GM12878 (cell line): ENCODE results near the gene CACNA1A. TPM values are rescaled to one million over a fixed set of nuclear protein-coding genes. Genes with fewer than 3 reads are reported as not detected.

ENCODE experiments used
- ATAC-seq: fragments of 200-7000 bp; cut with Tn5 transposase; 3 replicates; pipeline ENCODE4 v1.9.1; 2020; ENCODE audit warnings: mild to moderate bottlenecking, moderate library complexity
- BruUV-seq: library from RNA; stranded (reverse); fragments of 400-500 nt; replicated peaks from 2 replicates; lab custom pipeline; 2021; lab: Mats Ljungman, UMichigan
- CTCF ChIA-PET: fragments of 300-600 bp; sonication (Branson Sonifier 250); formaldehyde crosslinking; extraction: SDS; loops from one replicate; lab custom pipeline; 2021; ENCODE audit warnings: inconsistent platforms; lab: Yijun Ruan, JAX
- POLR2A ChIA-PET: fragments of 350-600 bp; formaldehyde crosslinking; extraction: SDS; loops from one replicate; lab custom pipeline; 2021; ENCODE audit warnings: inconsistent platforms; lab: Charles Lee
- RAD21 ChIA-PET: fragments of 300-600 bp; sonication (Branson Sonifier 250); formaldehyde crosslinking; loops from one replicate; lab custom pipeline; 2023; ENCODE audit warnings: antibody characterized with exemption; ENCODE audit not compliant: unreplicated experiment; lab: Charles Lee
- SMC1A ChIA-PET: fragments of 300-600 bp; sonication (Branson Sonifier 250); formaldehyde crosslinking; loops from one replicate; lab custom pipeline; 2023; ENCODE audit not compliant: unreplicated experiment, uncharacterized antibody; lab: Charles Lee
- DNase-seq: peaks from one replicate; pipeline ENCODE4 v3.0.0-alpha.2; 2011; ENCODE audit warnings: low read depth, low spot score
- FAIRE-seq: peaks from 3 replicates; lab custom pipeline; 2011; peaks lifted over from hg19 to GRCh38; lab: Jason Lieb, UNC
- H2AFZ ChIP-seq: 2 replicates; pipeline ENCODE4 v1.6.0; 2011; ENCODE audit warnings: low read depth, low read length, control low read depth; ENCODE audit not compliant: control insufficient read depth
- H3K27ac ChIP-seq: 2 replicates; pipeline ENCODE4 v1.5.1; 2011; ENCODE audit warnings: control low read depth; ENCODE audit not compliant: control insufficient read depth, insufficient read depth
- H3K27me3 ChIP-seq, 2 experiments: replicated peaks in 1 of 2; 2 replicates each; pipeline versions ENCODE4 v1.6.0 to v1.6.1; 2011; ENCODE audit warnings: low read length in 1 of 2; ENCODE audit not compliant: control insufficient read depth in 2 of 2, insufficient read depth in 2 of 2
- H3K36me3 ChIP-seq, 2 experiments: 2 replicates each; pipeline ENCODE4 v1.5.1; 2011; ENCODE audit warnings: low read length in 1 of 2; ENCODE audit not compliant: control insufficient read depth in 2 of 2, insufficient read depth in 2 of 2
- H3K4me1 ChIP-seq: 2 replicates; pipeline ENCODE4 v1.6.1; 2011; ENCODE audit warnings: mild to moderate bottlenecking, low read length, moderate library complexity, mixed read lengths; ENCODE audit not compliant: control insufficient read depth, insufficient read depth
- H3K4me2 ChIP-seq: 2 replicates; pipeline ENCODE4 v1.6.0; 2011; ENCODE audit warnings: control low read depth; ENCODE audit not compliant: control insufficient read depth, insufficient read depth
- H3K4me3 ChIP-seq: fragments of 200-600 bp; sonication (generic); 2 replicates; pipeline ENCODE4 v1.5.1; 2016
- H3K79me2 ChIP-seq: 2 replicates; pipeline ENCODE4 v1.6.0; 2011; ENCODE audit warnings: low read length; ENCODE audit not compliant: control insufficient read depth, insufficient read depth
- H3K9ac ChIP-seq: 2 replicates; pipeline ENCODE4 v1.8.0; 2011; ENCODE audit warnings: low read length, control low read depth, mixed read lengths; ENCODE audit not compliant: control insufficient read depth, insufficient read depth
- H3K9me3 ChIP-seq: replicated peaks from 3 replicates; pipeline ENCODE4 v1.5.1; 2011; ENCODE audit warnings: mild to moderate bottlenecking, low read length; ENCODE audit not compliant: control insufficient read depth, insufficient read depth
- H4K20me1 ChIP-seq: 2 replicates; pipeline ENCODE4 v1.6.0; 2011; ENCODE audit not compliant: control insufficient read depth, insufficient read depth
- NFYA ChIP-seq: IDR thresholded peaks from 2 replicates; pipeline ENCODE4 v1.6.1; 2011; ENCODE audit warnings: low read depth, mild to moderate bottlenecking, low read length, improper control_type of control experiment, borderline replicate concordance
- NR2C1 ChIP-seq: fragments of 450-650 bp; IDR thresholded peaks from 2 replicates; pipeline ENCODE4 v1.6.1; 2017; ENCODE audit warnings: antibody characterized with exemption, mild to moderate bottlenecking, moderate library complexity
- PML ChIP-seq: IDR thresholded peaks from 2 replicates; pipeline ENCODE4 v1.6.1; 2012; ENCODE audit warnings: low read length, inconsistent platforms
- POLR2AphosphoS2 ChIP-seq: IDR thresholded peaks from 2 replicates; pipeline ENCODE4 v1.6.1; 2011; ENCODE audit warnings: low read depth, mild to moderate bottlenecking, low read length, improper control_type of control experiment, moderate library complexity
- RCOR1 ChIP-seq: conservative IDR thresholded peaks from 2 replicates; pipeline ENCODE4 v1.6.1; 2012; ENCODE audit warnings: low read depth, low read length, improper control_type of control experiment
- SMC3 ChIP-seq: IDR thresholded peaks from 2 replicates; pipeline ENCODE4 v1.6.1; 2011; ENCODE audit warnings: low read length, improper control_type of control experiment, borderline replicate concordance
- ZNF384 ChIP-seq: IDR thresholded peaks from 2 replicates; pipeline ENCODE4 v1.6.1; 2012; ENCODE audit warnings: low read depth, mild to moderate bottlenecking, low read length, improper control_type of control experiment, borderline replicate concordance
- WGBS: methylation state at CpG from one replicate; pipeline ENCODE4 v1.1.6; 2016; ENCODE audit warnings: low lambda C conversion rate; ENCODE audit not compliant: insufficient replicate concordance, insufficient coverage; ENCODE audit errors: missing lambda C conversion rate; 5-methylcytosine and 5-hydroxymethylcytosine counted together
- in situ Hi-C: fragments of 300-500 bp; cut with MboI; formaldehyde crosslinking; loops from 9 replicates; pipeline ENCODE4 v1.14.3; 2018; ENCODE audit warnings: mixed read lengths
- intact Hi-C: fragments of 100-400 bp; cut with micrococcal nuclease; formaldehyde crosslinking; loops from one replicate; pipeline ENCODE4 v1.14.2; 2022; ENCODE audit not compliant: unreplicated experiment
- polyA plus RNA-seq, 11 experiments: library from polyadenylated mRNA; depleted of rRNA in 4 of 11; unstranded in 6 of 11; stranded (reverse) in 5 of 11; fragments of >200 nt; fragmentation: Nextera tagmentation in 4 of 11; fragmentation: Illumina TruSeq in 1 of 11; extraction: Ambion mirVana in 4 of 11; extraction: Trizol in 1 of 11; gene quantifications; 1 replicate in 1 of 11; 2 replicates in 10 of 11; pipeline versions ENCODE4 v1.2.1 to v1.2.3, GENCODE V29; 2011 to 2016; ENCODE audit warnings: inconsistent platforms in 2 of 11, missing spikeins in 2 of 11, low read depth in 1 of 11
- total RNA-seq, 4 experiments: library from RNA; depleted of rRNA in 3 of 4; stranded (reverse); fragments of >200 nt in 3 of 4; fragmentation: Illumina TruSeq in 1 of 4; extraction: Trizol in 1 of 4; gene quantifications; 2 replicates each; pipeline versions ENCODE4 v1.2.1 to v1.2.3, GENCODE V29; 2013 to 2021
- TF ChIP-seq, protein P1 (sequence below): IDR thresholded peaks from 2 replicates; pipeline ENCODE4 v1.6.1; 2012; ENCODE audit warnings: mild to moderate bottlenecking, low read depth, low read length
- TF ChIP-seq, protein P2 (sequence below): IDR thresholded peaks from 2 replicates; pipeline ENCODE4 v1.6.1; 2011; ENCODE audit warnings: borderline replicate concordance, low read depth, mild to moderate bottlenecking, moderate library complexity, low read length; ENCODE audit not compliant: insufficient read depth, poor library complexity, severe bottlenecking
- TF ChIP-seq, protein P3 (sequence below): IDR thresholded peaks from 2 replicates; pipeline ENCODE4 v1.6.1; 2011; ENCODE audit warnings: mild to moderate bottlenecking, low read depth, low read length, moderate library complexity; ENCODE audit not compliant: insufficient replicate concordance

The CACNA1A gene
- total and polyA plus RNA-seq, 10 of the 15 experiments (the other 5 are each of a cell fraction or from before 2014, with no cell fraction given): 1.1 to 4.4 (median 2.5) TPM

DNA sequence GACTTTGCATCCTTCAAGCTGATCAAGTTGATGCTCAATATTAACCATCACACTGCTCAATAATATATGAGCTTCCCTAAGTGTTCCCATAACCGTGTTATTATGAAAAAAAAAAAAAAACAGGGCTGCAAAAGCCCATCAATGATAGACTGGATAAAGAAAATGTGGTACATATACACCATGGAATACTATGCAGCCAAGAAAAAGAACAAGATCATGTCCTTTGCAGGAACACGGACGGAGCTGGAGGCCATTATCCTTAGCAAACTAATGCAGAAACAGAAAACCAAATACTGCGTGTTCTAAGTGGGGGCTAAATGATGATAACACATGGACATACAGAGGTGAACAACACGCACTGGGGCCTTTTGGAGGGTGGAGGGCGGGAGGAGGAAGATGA lies 58.3 kb downstream of the CACNA1A start (continued):
- TF ChIP-seq ZNF384: no peak
- no peak for TF ChIP-seq NR2C1

- DNase-seq: no peak
- H3K9ac ChIP-seq: no peak overlapping the region
- FAIRE-seq: no peak
- no peaks in the 10 kb centered on the region for H4K20me1 ChIP-seq
- POLR2A ChIA-PET: no interaction called here
- in situ Hi-C loops: no loop called here
- H3K36me3 ChIP-seq: no peaks in the 10 kb centered on the region
- H3K27ac ChIP-seq: no peak overlapping the region
- SMC1A ChIA-PET: interaction anchor here (1.2 kb wide), 1 partner anchor 18 kb away, joined by 3 read pairs; no protein-coding TSS in a partner anchor
- TF ChIP-seq, protein P1, sequence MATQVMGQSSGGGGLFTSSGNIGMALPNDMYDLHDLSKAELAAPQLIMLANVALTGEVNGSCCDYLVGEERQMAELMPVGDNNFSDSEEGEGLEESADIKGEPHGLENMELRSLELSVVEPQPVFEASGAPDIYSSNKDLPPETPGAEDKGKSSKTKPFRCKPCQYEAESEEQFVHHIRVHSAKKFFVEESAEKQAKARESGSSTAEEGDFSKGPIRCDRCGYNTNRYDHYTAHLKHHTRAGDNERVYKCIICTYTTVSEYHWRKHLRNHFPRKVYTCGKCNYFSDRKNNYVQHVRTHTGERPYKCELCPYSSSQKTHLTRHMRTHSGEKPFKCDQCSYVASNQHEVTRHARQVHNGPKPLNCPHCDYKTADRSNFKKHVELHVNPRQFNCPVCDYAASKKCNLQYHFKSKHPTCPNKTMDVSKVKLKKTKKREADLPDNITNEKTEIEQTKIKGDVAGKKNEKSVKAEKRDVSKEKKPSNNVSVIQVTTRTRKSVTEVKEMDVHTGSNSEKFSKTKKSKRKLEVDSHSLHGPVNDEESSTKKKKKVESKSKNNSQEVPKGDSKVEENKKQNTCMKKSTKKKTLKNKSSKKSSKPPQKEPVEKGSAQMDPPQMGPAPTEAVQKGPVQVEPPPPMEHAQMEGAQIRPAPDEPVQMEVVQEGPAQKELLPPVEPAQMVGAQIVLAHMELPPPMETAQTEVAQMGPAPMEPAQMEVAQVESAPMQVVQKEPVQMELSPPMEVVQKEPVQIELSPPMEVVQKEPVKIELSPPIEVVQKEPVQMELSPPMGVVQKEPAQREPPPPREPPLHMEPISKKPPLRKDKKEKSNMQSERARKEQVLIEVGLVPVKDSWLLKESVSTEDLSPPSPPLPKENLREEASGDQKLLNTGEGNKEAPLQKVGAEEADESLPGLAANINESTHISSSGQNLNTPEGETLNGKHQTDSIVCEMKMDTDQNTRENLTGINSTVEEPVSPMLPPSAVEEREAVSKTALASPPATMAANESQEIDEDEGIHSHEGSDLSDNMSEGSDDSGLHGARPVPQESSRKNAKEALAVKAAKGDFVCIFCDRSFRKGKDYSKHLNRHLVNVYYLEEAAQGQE: peak; percentile 95
- TF ChIP-seq POLR2AphosphoS2 (no peak), RCOR1 (no peak; the same call in 1 of the 2 replicates), SMC3 (no peak), NFYA (no peak), PML (no peak)
- TF ChIP-seq, protein P2, sequence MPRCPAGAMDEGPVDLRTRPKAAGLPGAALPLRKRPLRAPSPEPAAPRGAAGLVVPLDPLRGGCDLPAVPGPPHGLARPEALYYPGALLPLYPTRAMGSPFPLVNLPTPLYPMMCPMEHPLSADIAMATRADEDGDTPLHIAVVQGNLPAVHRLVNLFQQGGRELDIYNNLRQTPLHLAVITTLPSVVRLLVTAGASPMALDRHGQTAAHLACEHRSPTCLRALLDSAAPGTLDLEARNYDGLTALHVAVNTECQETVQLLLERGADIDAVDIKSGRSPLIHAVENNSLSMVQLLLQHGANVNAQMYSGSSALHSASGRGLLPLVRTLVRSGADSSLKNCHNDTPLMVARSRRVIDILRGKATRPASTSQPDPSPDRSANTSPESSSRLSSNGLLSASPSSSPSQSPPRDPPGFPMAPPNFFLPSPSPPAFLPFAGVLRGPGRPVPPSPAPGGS: no peak
- TF ChIP-seq, protein P3, sequence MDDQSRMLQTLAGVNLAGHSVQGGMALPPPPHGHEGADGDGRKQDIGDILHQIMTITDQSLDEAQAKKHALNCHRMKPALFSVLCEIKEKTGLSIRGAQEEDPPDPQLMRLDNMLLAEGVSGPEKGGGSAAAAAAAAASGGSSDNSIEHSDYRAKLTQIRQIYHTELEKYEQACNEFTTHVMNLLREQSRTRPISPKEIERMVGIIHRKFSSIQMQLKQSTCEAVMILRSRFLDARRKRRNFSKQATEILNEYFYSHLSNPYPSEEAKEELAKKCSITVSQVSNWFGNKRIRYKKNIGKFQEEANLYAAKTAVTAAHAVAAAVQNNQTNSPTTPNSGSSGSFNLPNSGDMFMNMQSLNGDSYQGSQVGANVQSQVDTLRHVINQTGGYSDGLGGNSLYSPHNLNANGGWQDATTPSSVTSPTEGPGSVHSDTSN: no peak
- H3K9me3 ChIP-seq: no peaks in the 10 kb centered on the region
- no peaks in the 10 kb centered on the region for H3K4me1 ChIP-seq
- H3K27me3 ChIP-seq: no peaks in the 10 kb centered on the region
- ATAC-seq: no peak
- intact Hi-C loops: no loop called here
- no peaks in the 10 kb centered on the region for H3K79me2 ChIP-seq
- no peak overlapping the region for H2AFZ ChIP-seq
- RAD21 ChIA-PET: no interaction called here
- WGBS: 49% methylated on average over 10 of the region's 10 CpGs
- no peak overlapping the region for H3K4me2 ChIP-seq
- no TSS peak for BruUV-seq
- CTCF ChIA-PET: interaction anchor here (1.0 to 1.3 kb wide), 2 partner anchors 12 to 14 kb away, joined by 4 to 6 read pairs; no protein-coding TSS in a partner anchor
- no peak overlapping the region for H3K4me3 ChIP-seq
Observed at GRCh38 chr19:13441810-13442512, 64.3 kb downstream of the CACNA1A start.
